HG03571 (cell line): ENCODE results near the gene VPS4A.

Source experiments
- ATAC-seq: cut with Tn5 transposase; IDR thresholded peaks from one replicate; pipeline ENCODE4 v1.9.1; 2021; ENCODE audit not compliant: unreplicated experiment

VPS4A gene

DNA sequence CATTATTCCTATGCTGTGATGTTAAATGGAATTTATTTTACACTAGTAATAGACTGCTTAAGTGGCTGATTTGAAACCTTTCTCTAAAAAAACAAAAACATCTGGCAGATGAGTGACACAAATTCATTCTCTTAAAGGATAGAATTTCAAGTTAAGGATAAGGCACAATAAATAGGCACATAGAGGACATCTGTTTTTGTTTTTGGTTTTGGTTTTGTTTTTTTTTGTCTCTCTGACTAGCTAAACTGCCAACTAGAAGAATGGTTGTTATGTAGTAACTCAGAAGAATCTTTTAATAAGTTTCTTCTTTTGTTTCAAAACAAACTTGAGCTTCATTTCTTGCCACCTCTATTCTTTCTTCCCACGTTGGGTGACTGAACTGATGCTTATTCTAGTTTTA, 5.1 kb upstream of the VPS4A start:
- no peak for ATAC-seq

DNA sequence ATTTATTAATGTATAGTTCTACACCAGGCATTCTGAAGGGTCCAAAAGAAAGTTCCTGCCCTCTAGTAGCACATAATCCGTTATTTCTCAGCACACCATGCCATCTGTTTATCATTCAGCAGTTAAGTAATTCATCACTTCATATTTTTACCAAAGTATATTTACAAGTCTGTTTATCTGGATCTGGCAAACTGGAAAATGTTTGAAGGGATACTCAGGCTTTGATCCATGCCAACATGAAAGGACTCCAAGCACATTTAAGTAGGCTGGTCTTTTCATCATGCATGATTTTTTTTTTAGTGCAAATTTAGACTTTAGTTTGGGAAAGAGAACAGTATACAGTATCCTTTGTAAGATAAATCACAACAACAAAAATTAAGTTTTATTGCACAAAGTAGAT, 4.1 kb upstream of the VPS4A start:
- ATAC-seq, result no peak

DNA sequence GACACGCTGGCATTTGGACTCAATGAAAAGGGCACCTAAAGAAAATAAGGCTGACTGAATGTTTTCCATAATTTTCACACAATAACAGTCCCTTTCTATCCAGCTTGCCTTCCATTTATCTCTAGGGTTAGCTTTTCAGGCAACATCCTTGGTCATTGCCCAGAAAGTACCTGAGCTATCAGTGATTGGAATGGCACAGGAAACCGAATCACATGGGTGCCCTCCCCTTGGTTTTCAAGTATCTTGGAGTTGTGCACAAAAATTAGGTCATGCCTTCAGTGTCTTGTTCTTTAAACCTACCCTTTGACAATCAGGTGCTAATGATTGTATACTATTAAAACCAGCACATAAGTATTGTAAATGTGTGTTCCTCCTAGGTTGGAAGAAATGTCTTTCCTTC, 3.3 kb upstream of the VPS4A start:
- no peak for ATAC-seq

DNA sequence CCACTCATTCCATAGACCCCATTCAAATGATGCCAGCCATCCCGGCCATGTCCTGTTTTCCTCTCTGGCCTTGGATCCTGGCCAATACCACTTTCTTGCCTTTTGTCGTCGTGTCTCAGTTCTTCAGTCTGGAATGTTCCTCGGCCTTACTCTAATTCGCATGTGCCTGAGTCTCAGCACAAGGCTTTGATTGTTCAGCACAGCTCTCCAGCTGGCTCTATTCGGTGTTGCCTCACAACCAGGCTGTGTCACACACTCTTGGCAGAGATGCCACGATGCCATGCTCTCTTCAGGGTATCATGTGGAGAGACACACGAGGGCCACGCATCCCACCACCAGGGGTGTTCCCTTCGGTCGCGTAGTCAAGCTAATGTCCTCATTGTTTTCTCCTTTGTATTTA, 1.8 kb upstream of the VPS4A start:
- ATAC-seq, result no peak

DNA sequence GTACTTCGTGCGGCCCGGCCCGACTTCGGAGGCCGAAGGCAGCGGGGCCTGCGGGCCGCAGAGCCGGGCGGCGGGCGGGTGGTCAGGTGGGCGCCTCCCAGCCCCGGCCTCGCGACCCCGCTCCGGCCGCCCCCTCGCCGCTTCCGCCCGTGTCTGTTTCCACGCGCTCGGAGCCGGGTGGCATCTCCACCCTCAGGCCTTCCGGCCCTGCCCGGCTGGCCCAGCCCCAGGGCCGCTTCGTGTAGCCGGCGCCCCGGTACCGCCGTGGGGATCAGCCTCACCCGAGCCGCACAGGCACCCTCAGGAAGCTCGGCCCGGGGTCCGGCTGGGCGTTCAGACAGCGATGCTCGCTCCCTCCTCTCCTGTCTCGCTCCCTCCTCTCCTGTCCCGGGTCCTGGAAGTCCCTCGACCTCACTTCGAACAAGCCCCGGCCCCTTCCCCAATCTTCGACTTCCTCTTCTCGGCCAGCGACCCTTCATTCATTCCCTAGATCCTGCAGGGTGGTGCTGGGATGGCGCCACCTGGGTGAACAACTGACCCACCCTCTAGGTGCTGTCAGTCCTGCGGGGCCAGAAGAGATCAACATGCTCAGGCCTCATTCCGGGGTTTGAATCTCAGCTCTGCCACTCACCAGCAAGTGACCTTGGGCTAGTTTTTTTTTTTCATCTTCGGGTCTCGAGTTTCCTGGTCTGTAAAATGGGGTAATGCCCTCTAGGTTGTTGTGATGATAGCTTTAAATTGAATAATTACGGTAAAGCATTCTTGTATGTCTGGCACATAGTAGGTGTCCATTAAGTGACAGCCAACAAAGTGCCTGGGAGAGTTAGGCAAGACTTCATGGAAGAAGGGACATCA, 610 bp downstream of the VPS4A start:
- peak; percentile 35 for ATAC-seq

DNA sequence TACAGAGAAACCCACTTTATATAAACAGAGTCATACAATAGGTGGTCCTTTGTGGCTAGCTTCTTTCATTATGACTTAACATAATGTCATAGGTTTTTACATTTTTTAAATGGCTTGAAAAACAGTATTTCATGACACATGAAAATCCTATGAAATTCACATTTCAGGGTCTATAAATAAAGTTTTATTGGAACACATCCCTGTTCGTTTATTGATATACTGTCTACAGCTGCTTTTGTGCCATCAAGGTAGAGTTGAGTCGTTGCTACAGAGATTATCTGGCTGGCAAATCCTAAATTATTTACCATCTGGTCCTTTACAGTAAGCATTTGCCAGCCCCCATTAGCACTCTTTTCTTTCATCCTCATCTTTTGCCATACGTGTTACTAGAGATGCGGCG, 2.3 kb downstream of the VPS4A start:
- ATAC-seq, result no peak

DNA sequence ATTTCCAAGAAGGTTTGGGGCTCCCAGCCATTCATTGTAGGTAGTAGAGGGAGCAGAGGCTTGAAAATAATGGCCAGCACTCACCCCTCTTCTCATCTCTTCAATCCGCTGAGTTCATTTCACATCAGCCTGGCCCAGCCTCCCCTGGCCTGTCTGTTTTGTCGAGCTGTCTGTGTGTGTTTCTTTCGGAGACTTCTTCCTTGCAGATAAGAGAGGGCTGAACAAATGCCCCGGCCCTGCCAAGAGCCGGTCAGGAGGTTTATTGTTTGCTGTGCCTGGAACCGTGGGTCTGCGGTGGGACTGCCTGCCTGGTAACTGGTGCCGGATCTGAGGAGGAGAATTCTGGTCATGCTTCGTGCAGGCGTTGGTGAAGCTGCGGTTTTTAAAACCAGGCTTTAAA, 3.4 kb downstream of the VPS4A start:
- no peak for ATAC-seq

DNA sequence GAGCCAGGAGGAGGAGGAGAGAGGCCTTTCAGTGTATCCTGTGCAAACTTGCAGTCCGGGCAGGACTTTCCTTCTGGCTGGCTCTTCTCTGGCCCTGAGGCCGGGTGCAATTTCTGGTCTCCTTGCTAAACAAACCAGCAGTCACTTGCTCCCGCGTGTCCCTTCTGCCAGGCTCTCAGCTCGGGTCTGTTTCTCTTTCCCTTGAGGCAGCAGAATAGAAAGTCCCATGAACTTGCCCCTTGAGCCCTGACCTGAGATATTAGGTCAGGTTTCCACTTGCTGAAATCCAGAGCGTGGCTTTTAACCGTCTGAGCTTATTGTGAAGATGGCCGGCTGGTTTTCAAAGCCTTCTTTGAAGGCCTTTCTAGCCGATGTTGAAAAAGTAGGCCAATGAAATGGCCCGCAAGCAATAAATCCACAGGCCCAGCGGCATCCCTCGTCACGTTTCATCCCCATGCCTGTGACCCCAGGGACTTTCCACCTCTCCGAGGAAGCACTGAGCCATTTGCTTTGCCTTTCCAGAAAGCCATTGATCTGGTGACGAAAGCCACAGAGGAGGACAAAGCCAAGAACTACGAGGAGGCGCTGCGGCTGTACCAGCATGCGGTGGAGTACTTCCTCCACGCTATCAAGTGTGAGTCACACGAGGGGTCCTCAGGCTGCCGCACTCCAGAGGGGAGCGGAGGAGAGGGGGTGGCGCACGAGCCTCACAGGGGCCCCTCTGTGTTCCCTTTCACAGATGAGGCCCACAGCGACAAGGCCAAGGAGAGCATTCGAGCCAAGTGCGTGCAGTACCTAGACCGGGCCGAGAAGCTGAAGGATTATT, 4.5 kb downstream of the VPS4A start:
- ATAC-seq, result no peak

DNA sequence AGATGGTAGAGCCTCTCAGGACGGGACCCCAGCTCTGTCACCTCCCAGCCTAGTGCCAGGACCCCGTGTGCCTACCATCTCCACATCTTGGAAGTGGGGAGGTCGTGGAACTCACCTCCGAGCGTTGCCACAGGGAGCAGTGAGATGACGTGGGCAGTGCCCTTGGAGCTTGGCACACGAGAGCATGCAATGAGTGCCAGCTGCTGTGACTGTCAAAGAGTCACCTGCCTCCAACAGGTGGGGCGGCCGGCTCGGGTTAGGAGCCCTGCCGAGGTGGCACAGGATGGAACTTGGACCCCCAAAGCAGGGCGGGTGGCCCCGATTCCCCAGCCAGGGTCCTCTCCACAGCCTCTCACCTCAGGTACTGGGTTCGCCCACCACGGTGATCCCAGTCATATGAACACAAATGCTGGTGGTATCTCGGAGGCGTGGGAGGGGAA, 5.5 kb downstream of the VPS4A start:
- no peak for ATAC-seq

DNA sequence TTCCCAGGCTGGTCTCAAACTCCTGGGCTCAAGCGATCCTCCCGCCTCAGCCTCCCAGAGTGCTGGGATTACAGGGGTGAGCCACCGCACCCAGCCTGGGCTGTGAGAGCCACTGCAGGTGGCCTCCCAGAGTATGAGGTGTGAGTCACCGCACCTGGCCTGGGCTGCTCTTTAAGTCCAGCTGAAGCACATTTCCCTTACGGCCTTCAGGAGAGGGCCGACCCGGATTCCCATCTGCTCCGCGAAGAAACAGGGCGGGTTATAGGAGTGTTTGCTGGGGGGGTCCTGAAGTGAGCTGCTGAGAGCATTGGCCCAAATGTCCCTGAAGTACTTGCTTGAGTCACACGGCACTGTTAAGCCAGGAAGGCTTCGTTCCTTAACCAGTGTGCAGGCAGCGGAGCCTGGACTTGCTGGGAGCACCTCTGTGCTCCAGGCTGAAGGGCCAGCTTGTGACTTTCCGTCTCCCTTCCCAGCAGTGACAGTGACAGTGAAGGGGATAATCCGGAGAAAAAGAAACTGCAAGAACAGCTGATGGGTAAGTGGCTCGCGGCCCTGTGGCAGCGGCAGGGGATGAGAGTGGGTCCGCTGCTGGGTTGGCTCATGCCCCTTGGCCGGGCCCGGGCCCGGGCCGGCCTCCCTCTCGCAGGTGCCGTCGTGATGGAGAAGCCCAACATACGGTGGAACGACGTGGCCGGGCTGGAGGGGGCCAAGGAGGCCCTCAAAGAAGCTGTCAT, 7.2 kb downstream of the VPS4A start:
- ATAC-seq, result no peak

DNA sequence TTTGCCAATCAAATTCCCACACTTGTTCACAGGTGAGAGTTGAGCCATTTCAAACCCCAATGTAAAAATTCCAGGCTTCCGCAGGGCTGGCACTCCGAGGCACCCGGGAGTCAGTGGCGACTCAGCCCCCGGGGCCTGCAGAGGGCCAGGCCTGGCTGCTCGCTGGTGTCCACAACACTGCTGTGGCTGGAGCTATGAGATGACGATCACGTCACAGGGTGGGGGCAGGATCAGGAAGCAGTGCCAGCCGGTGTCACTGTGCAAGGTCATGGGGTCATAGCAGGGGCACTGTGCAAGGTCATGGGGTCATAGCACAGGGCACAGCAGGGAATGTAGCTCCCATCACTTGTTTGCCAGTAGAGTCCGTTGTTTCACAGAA, 7.8 kb downstream of the VPS4A start:
- ATAC-seq, result no peak

DNA sequence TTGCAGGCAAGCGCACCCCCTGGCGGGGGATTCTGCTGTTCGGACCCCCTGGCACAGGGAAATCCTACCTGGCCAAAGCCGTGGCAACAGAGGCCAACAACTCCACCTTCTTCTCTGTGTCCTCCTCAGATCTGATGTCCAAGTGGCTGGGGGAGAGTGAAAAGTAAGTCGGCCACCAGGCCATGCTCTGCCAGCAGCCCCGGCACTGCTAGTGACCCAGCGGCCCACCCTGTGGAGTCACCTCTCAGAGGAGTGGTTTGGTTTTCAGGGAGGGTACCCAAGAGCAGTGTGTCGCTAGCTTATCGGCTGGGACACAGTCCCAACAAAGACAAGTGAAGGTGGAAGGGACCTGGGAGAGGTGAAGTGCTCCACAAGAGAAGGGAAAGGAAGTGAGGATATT, 8.2 kb downstream of the VPS4A start:
- ATAC-seq, result no peak

DNA sequence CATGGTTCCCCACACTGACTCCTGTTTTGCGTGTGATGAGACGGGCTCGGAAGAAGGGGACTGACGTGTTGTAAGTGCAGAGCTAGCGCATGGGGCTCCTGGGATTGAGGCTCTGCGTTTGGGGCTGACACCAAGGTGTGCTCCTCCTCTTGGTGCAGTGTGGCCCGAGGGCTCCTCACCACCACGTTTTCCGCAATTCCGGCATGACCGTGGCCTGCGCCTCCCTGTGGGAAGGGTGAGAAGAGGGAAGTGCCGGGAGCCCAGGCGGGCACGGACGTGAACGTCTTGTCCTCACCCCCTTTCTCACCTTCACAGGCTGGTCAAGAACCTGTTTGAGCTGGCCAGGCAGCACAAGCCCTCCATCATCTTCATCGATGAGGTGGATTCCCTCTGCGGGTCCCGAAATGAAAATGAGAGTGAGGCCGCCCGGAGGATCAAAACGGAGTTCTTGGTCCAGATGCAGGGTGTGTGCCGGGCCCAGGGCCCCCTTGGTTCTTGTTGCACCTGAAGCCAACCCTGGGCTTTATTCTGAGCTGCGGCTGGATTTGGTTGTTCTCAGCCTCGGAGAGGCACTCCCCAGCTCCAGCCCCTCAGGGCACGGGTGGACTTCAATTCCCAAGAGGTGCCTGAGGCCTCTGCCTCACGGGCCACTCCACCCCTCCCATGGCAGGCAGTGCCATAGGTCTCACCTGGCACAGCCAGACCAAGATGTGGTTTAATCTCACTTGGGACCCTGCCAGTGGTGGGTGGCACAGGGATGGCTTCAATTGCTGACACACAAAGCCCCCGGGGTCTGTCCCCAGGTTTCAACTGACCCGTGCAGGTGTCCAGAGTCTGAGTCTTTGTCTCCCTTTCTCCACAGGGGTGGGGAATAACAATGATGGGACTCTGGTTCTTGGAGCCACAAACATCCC, 8.9 kb downstream of the VPS4A start:
- no peak for ATAC-seq

DNA sequence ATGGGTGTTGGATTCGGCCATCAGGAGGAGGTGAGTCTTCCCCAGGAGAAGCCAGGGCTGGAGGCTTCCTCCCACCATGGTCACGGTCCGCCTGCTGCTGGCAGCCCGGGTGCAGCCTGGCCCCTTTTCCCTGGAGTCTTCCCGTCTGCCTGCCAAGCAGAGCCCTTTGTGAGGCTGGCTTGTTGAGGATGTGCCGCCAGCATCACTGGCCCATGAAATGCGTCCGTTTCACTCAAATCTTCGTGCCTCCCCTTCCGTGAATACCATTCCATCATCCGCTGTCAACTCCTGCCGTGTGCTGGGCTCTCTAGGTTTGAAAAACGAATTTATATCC, 9.6 kb downstream of the VPS4A start:
- no peak for ATAC-seq

DNA sequence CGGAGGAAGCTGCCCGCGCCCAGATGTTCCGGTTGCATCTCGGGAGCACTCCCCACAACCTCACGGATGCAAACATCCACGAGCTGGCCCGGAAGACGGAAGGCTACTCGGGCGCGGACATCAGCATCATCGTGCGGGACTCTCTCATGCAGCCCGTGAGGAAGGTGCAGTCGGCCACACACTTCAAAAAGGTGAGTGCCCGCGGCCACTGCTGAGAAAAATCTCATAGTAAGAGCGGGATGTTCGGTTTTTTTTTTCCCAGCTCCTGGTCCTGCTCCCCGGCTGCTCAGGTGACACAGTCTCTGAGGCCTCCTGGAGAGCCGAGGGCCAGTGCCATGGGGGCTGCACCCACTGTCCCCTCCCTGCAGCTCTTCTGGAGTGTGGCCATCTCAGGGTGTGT, 9.9 kb downstream of the VPS4A start:
- no peak for ATAC-seq

DNA sequence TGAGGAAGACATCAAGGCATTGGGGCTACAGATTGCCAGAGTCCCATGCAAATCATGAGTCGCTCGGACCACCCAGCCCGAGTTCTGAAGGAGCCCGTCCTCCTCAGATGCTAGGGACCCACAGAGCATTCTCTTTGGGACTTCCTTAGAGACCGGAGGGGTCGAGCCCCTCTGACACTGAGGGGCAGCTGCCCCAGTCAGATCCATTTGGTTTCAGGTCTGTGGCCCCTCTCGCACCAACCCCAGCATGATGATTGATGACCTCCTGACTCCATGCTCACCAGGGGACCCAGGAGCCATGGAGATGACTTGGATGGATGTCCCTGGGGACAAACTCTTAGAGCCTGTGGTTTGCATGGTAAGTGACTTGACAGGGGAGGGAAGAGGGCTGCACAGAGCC, 11.2 kb downstream of the VPS4A start:
- no peak for ATAC-seq

DNA sequence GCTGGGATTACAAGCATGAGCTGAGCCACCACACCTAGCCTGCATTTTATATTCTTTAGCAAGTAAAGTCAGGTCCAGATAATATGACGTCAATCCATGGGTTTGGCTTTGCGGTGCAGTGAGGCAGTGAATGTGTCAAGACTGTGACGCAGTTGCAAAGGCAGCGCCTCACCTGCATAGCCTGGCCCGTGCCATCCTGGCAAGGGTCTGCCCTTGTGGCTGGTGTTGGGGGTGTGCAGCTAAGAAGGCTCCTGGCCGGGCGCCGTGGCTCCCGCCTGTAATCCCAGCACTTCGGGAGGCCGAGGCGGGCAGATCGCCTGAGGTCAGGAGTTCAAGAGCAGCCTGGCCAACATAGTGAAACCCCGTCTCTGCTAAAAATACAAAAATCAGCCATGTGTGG, 12.3 kb downstream of the VPS4A start:
- no peak for ATAC-seq

DNA sequence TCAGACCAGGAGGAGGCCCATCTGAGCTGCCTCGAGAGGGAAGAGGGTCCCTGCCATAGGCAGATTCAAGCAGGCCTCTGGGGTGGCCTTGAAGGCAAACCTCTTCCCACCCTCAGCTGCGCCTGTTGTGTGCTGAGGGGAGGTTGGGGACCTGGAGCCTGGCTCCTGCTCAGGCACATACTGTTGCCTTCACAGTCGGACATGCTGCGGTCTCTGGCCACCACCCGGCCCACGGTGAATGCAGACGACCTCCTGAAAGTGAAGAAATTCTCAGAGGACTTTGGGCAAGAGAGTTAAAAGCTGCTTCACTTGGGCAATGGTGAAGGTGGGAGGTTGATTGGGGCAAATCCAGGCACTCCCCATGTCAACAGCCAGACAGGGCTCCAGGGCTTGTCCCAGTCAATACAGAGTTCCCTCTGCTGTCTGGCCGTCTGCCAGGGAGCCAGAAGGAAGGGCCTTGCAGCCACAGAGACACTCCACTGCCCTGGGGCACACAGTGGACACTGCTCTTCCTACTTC, 12.9 kb downstream of the VPS4A start:
- no peak for ATAC-seq

DNA sequence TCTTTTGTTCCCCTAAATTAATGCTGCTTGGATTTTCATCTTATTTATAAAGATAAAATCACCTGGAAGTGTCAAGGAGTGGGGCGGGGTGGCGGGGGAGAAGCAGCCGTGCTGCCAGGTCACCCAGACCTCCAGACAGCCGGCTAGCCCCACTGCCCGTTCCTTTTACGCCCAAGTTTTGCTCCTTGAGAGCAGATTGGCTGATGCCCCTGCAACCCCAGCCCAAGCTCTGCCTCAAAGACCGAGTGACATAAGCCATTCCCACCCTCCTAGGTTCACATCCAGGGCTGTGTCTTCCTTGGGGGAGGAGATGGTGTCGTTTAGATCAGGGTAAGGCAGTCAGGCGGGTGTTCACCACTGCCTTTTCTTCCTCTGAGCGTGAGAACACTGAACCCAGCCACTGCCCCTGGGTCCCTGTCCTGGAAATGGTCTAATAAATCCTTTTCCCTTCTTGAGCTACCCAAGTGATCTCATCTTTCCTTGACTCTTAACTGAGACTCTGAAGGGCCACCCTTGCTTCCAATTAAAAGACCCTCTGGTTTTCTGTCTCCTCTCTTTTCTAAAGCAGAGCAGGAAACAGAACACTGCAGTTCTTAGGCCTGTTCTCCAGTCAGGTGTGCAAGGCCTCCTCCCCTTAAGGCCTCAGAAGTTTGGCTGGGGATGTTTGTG, 13.6 kb downstream of the VPS4A start:
- ATAC-seq, result no peak

DNA sequence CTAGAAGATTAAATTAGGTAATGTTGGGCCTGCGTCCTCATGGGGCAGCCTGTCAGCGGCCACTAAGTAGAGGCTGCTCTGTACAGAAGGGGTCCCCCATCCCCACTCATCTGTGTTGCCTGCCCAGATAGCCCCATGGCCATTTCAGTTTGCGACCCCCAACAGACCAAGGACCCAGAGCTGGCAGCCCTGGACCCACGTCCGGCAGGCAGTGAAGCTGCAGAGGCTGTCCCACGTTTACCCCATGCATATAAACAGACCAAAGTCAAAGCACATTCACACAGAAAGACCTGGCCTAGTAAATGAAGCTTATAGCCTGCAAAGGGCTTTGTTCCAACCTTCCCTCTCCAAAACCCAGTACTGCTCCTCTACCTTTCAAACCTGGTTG, 14.6 kb downstream of the VPS4A start:
- ATAC-seq, result no peak
